Spleen (tissue), 11 donors: ENCODE data around the gene HACD4. TPM values are rescaled to one million over a fixed set of nuclear protein-coding genes. Genes with fewer than 3 reads are reported as not detected.

Experiments
- DNase-seq: peaks from one replicate; pipeline ENCODE4 v3.0.0-alpha.2; 2020
- H3K27ac ChIP-seq, 8 donors: fragments of 200-600 bp; sonication (generic) in 7 of 8; 1 replicate in 4 of 8; 2 replicates in 4 of 8; pipeline versions ENCODE4 v1.5.0 to v1.8.0; 2016 to 2021; ENCODE audit warnings: inconsistent platforms in 4 of 8, mild to moderate bottlenecking in 4 of 8, moderate library complexity in 1 of 8
- H3K27me3 ChIP-seq, 7 donors: fragments of 200-600 bp; sonication (generic) in 6 of 7; replicated peaks in 1 of 7; 1 replicate in 4 of 7; 2 replicates in 3 of 7; pipeline versions ENCODE4 v1.5.0 to v1.8.0; 2016 to 2021; ENCODE audit warnings: inconsistent platforms in 3 of 7, mild to moderate bottlenecking in 1 of 7
- H3K36me3 ChIP-seq, 6 donors: fragments of 200-600 bp; sonication (generic) in 5 of 6; 1 replicate in 4 of 6; 2 replicates in 2 of 6; pipeline versions ENCODE4 v1.5.0 to v1.8.0; 2016 to 2021; ENCODE audit warnings: inconsistent platforms in 2 of 6
- H3K4me1 ChIP-seq, 6 donors: fragments of 200-600 bp; sonication (generic) in 5 of 6; 1 replicate in 3 of 6; 2 replicates in 3 of 6; pipeline versions ENCODE4 v1.5.0 to v1.8.0; 2016 to 2021; ENCODE audit warnings: inconsistent platforms in 3 of 6
- H3K4me3 ChIP-seq, 8 donors: fragments of 200-600 bp; sonication (generic) in 7 of 8; 1 replicate in 4 of 8; 2 replicates in 4 of 8; pipeline versions ENCODE4 v1.5.0 to v1.8.0; 2016 to 2021; ENCODE audit warnings: inconsistent platforms in 4 of 8, mild to moderate bottlenecking in 4 of 8, moderate library complexity in 2 of 8
- H3K9me3 ChIP-seq, 8 donors: fragments of 200-600 bp; sonication (generic) in 7 of 8; 1 replicate in 4 of 8; 2 replicates in 4 of 8; pipeline versions ENCODE4 v1.5.0 to v1.8.0; 2016 to 2021; ENCODE audit warnings: inconsistent platforms in 4 of 8
- POLR2A ChIP-seq, 3 donors: fragments of 450-650 bp; IDR thresholded peaks; one replicate each; pipeline ENCODE4 v1.5.1; 2017; ENCODE audit warnings: antibody characterized with exemption in 3 of 3, mild to moderate bottlenecking in 1 of 3
- POLR2AphosphoS5 ChIP-seq, 3 donors: sonication (generic); formaldehyde crosslinking; IDR thresholded peaks; one replicate each; pipeline ENCODE4 v1.5.1; 2017; ENCODE audit warnings: antibody characterized with exemption in 3 of 3
- WGBS, 5 donors: extraction: QIAGEN DNeasy Blood & Tissue Kit in 3 of 5; methylation state at CpG; one replicate each; pipeline versions ENCODE4 v1.1.5 to v1.1.7; 2013 to 2018; 5-methylcytosine and 5-hydroxymethylcytosine counted together
- intact Hi-C: fragments of 100-400 bp; cut with DNase I; formaldehyde crosslinking; loops from one replicate; pipeline ENCODE4 v1.15.0; 2023; ENCODE audit warnings: low total_unique reads
- polyA plus RNA-seq, 3 donors: library from polyadenylated mRNA; stranded (reverse); fragments of 200-250 nt; gene quantifications; one replicate each; pipeline ENCODE4 v1.2.1, GENCODE V29; 2013
- total RNA-seq, 7 donors: library from RNA; depleted of rRNA in 3 of 7; stranded (reverse); fragments of >200 nt in 3 of 7; fragmentation: NEBNext Ultra II Directional in 4 of 7; extraction: Animal tissue kit (Norgen Biotek cat#: 25700) in 4 of 7; gene quantifications; one replicate each; pipeline versions ENCODE4 v1.1.0 to v1.2.1, GENCODE V29; 2016 to 2021
- TF ChIP-seq, protein P1 (sequence below), 11 experiments: fragments of 200-600 bp in 7 of 11; fragments of 450-650 bp in 4 of 11; sonication (generic) in 4 of 11; IDR thresholded peaks in 8 of 11; conservative IDR thresholded peaks in 3 of 11; 1 replicate in 7 of 11; 2 replicates in 4 of 11; pipeline versions ENCODE4 v1.4.0 to v1.8.0; 2016 to 2021; ENCODE audit warnings: antibody characterized with exemption in 11 of 11, inconsistent platforms in 4 of 11, mild to moderate bottlenecking in 1 of 11
- donor health status: healthy with polysubstance abuse.
- donor health status: DM: no; HTN: no; CAD: no; lungs with moderate emphysema.
- donor health status: DM: no; HTN: no; CAD: no.
- donor health status: Bipolar disorder and iron deficiency.
- donor health status: healthy.
- donor health status: DM: no; HTN: no; CAD: no.
- donor health status: DM: yes; HTN: yes; CAD: no.

HACD4 gene
- total and polyA plus RNA-seq, 10 donors, result 1.6 to 18.0 (median 7.0) TPM

- TF ChIP-seq, protein P1, sequence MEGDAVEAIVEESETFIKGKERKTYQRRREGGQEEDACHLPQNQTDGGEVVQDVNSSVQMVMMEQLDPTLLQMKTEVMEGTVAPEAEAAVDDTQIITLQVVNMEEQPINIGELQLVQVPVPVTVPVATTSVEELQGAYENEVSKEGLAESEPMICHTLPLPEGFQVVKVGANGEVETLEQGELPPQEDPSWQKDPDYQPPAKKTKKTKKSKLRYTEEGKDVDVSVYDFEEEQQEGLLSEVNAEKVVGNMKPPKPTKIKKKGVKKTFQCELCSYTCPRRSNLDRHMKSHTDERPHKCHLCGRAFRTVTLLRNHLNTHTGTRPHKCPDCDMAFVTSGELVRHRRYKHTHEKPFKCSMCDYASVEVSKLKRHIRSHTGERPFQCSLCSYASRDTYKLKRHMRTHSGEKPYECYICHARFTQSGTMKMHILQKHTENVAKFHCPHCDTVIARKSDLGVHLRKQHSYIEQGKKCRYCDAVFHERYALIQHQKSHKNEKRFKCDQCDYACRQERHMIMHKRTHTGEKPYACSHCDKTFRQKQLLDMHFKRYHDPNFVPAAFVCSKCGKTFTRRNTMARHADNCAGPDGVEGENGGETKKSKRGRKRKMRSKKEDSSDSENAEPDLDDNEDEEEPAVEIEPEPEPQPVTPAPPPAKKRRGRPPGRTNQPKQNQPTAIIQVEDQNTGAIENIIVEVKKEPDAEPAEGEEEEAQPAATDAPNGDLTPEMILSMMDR (IDR thresholded peaks at IDR 0.05 in 8 of 11, conservative IDR thresholded peaks at IDR 0.05 in 3 of 11), result no peak
- no peak for TF ChIP-seq POLR2A (IDR thresholded peaks at IDR 0.05)
- TF ChIP-seq POLR2AphosphoS5 (IDR thresholded peaks at IDR 0.05), result no peak
- intact Hi-C loops, result no loop called here
- peaks cover 0 to 7% (median 0%) of the 10 kb centered on the region in 6 donors for H3K4me1 ChIP-seq
Observed at GRCh38 chr9:21015995-21016394, 15.4 kb downstream of the HACD4 start.

DNA sequence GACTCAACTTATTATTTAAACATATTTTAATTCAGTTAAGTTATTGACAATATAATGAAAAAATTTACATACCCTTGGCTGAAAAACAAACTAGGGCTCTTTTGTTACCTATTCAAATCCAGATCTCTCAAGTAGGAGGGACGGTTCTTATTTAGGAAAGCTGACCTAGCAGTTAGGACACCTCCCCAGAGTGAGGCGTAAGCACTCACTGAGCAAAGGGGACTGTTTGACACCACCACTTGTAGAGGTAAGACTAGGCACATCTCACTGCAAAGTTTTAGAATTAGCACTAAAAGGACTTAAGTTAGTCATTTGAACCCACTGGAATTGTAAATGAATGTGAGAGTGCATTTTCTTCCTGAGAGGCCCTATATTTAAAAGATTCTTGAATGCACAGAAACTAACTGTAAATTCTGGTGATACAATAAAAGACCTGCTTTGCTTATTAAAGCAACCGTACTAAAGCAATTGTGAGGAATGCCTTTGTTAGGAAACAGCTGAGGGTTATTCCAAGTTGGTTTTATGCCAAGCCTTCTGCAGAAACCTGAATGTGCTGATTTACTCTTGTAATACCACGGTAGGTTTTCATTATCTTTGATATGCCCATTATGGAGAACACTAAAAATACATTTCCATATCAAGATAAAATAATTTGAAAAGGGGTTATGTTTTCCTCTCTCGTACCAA, 16.2 kb downstream of the HACD4 start:
- intact Hi-C loops, result no loop called here
- peaks cover 0 to 7% (median 0%) of the 10 kb centered on the region in 6 donors for H3K4me1 ChIP-seq
- WGBS, 5 donors, result 81 to 95% (median 90%) methylated on average over 5 of the region's 5 CpGs
- no peak for TF ChIP-seq POLR2A (IDR thresholded peaks at IDR 0.05)
- TF ChIP-seq, protein P1 (IDR thresholded peaks at IDR 0.05 in 8 of 11, conservative IDR thresholded peaks at IDR 0.05 in 3 of 11), result no peak
- H3K27me3 ChIP-seq, result no peaks in the 10 kb centered on the region
- no peak for DNase-seq
- no peaks in the 10 kb centered on the region for H3K9me3 ChIP-seq
- no peak overlapping the region for H3K4me3 ChIP-seq
- H3K36me3 ChIP-seq, result peaks cover 0 to 73% (median 14%) of the 10 kb centered on the region in 6 donors
- no peak overlapping the region for H3K27ac ChIP-seq

More at GRCh38 chr9:21015995-21016394, 15.4 kb downstream of the HACD4 start:
- Histone ChIP-seq H3K36me3 (peaks cover 0 to 66% (median 8%) of the 10 kb centered on the region in 6 donors), H3K27me3 (no peaks in the 10 kb centered on the region), H3K27ac (no peak overlapping the region), H3K4me3 (no peak overlapping the region), H3K9me3 (no peaks in the 10 kb centered on the region)
- no peak for DNase-seq

DNA sequence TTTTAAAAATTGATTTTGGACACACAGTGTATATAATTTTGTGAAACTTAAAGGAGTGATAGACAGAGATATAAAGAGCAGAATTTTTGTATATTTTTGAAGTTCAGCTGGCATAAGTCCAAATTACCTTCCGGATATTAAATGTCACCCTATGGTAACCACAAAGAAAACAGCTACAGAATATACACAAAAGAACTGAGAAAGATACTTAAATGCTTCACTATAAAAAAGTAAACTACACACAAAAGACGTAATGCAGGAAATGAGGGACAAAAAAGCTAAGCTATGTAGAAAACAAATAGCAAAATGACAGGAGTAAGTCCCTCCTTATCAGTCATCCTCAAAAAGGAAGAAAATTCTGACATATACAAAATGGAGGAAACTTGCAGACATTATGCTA, 29.4 kb downstream of the HACD4 start:
- Histone ChIP-seq H3K4me3 (no peak overlapping the region), H3K36me3 (peaks cover 0 to 62% (median 17%) of the 10 kb centered on the region in 6 donors), H3K27me3 (no peaks in the 10 kb centered on the region), H3K9me3 (peaks cover 0 to 20% (median 15%) of the 10 kb centered on the region in 8 donors), H3K4me1 (peaks cover 0 to 10% (median 5%) of the 10 kb centered on the region in 6 donors), H3K27ac (peak overlapping the region in 6 of 8 donors; percentile 0 to 52 (median 14))
- intact Hi-C loops, result no loop called here
- TF ChIP-seq POLR2A (IDR thresholded peaks at IDR 0.05) (no peak), POLR2AphosphoS5 (IDR thresholded peaks at IDR 0.05) (no peak)
- TF ChIP-seq, protein P1 (IDR thresholded peaks at IDR 0.05 in 8 of 11, conservative IDR thresholded peaks at IDR 0.05 in 3 of 11), result no peak
- DNase-seq, result no peak
- 61 to 74% (median 69%) methylated on average over 2 of the region's 2 CpGs for WGBS, 5 donors

DNA sequence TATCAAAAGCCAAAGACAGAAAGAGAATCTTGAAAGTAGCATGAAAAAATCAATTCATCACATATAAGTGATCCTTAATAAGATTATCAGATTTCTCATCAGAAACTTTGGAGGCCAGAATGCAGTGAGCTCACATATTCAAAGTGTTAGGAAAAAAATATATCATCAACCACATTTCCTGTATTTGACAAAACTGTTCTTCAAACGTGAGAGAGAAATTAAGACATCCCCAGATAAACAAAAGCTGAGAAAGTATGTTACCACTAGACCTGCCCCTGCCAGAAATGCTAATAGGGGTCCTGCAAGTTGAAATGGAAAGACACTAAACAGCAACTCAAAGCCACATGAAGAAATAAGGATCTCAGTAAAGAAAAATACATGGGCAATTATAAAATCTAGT, 29.9 kb downstream of the HACD4 start:
- peaks cover 0 to 20% (median 15%) of the 10 kb centered on the region in 8 donors for H3K9me3 ChIP-seq
- no peak for DNase-seq
- no peak for TF ChIP-seq POLR2AphosphoS5 (IDR thresholded peaks at IDR 0.05)
- TF ChIP-seq, protein P1 (IDR thresholded peaks at IDR 0.05 in 8 of 11, conservative IDR thresholded peaks at IDR 0.05 in 3 of 11), result no peak
- TF ChIP-seq POLR2A (IDR thresholded peaks at IDR 0.05), result no peak
- peaks cover 0 to 14% (median 7%) of the 10 kb centered on the region in 6 donors for H3K4me1 ChIP-seq
- H3K27ac ChIP-seq, result peak overlapping the region in 6 of 8 donors; percentile 0 to 52 (median 14)
- no peak overlapping the region for H3K4me3 ChIP-seq
- H3K36me3 ChIP-seq, result peaks cover 0 to 62% (median 14%) of the 10 kb centered on the region in 6 donors
- WGBS, 5 donors, result 1 to 6% (median 3%) methylated on average over 1 of the region's 1 CpG
- intact Hi-C loops, result no loop called here
- H3K27me3 ChIP-seq, result no peaks in the 10 kb centered on the region
